A673 (cell line): ENCODE results near the gene DLGAP1.

ENCODE experiments used
- CTCF ChIP-seq: fragments of 300-800, 200-600 bp; sonication (generic); conservative IDR thresholded peaks from 2 replicates; pipeline ENCODE4 v1.5.1; 2017; ENCODE audit warnings: low read depth, mild to moderate bottlenecking, antibody characterized with exemption, low read length, moderate library complexity, mixed read lengths
- EZH2 ChIP-seq: fragments of 200-600 bp; sonication (generic); IDR thresholded peaks from 2 replicates; pipeline ENCODE4 v1.6.1; 2017; ENCODE audit warnings: borderline replicate concordance, low read depth, mild to moderate bottlenecking, mixed read lengths, antibody characterized with exemption, low read length; ENCODE audit not compliant: poor library complexity, severe bottlenecking

GRCh38 chr18:3481696-3482210 is 973.4 kb downstream of the DLGAP1 start:
- TF ChIP-seq CTCF = peak; percentile 80
- no peak for TF ChIP-seq EZH2
